GM10248 (cell line): ENCODE results near the gene PROK1.
"Not testable (repeated sequence)": the region's sequence is repeated elsewhere in the genome, so short reads cannot be mapped to it uniquely, and the experiment has no call there.

Source experiments
- CTCF ChIA-PET: fragments of 300-600 bp; sonication (Branson Sonifier 250); formaldehyde crosslinking; extraction: SDS; loops from one replicate; lab custom pipeline; 2021; ENCODE audit warnings: antibody characterized with exemption; lab: Yijun Ruan, JAX
- POLR2A ChIA-PET: fragments of 350-650 bp; sonication (Branson Sonifier 250); formaldehyde crosslinking; extraction: SDS; loops from one replicate; lab custom pipeline; 2020; ENCODE audit warnings: antibody characterized with exemption; lab: Yijun Ruan, JAX
- DNase-seq: peaks from one replicate; pipeline ENCODE4 v3.0.0; 2012; ENCODE audit errors: extremely low spot score
- TF ChIP-seq, protein P1 (sequence below): IDR thresholded peaks from 2 replicates; pipeline ENCODE4 v1.5.1; 2012; ENCODE audit warnings: mild to moderate bottlenecking, low read depth; ENCODE audit errors: extremely low read depth, missing control alignments, control extremely low read depth

The PROK1 gene

DNA sequence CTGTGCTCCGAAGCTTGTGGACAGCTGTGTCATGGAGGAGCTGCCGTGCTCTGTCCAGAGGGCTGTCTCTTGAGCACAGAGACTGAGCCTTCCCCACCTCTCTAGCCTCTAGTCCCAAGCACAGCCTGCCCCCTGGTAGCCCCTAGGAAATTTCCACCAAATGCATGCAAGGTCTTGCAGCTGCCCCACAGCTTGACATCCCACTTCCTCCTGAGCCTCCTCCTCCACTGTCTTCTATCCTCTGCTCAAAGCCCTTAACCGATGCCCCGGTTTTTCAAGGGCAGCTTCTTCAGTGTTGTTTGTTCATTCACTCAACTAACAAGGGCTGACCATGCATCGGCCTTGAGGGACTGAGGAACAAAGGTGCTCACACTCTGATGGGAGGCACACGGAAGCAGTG, 20.6 kb upstream of the PROK1 start:
- TF ChIP-seq, protein P1, sequence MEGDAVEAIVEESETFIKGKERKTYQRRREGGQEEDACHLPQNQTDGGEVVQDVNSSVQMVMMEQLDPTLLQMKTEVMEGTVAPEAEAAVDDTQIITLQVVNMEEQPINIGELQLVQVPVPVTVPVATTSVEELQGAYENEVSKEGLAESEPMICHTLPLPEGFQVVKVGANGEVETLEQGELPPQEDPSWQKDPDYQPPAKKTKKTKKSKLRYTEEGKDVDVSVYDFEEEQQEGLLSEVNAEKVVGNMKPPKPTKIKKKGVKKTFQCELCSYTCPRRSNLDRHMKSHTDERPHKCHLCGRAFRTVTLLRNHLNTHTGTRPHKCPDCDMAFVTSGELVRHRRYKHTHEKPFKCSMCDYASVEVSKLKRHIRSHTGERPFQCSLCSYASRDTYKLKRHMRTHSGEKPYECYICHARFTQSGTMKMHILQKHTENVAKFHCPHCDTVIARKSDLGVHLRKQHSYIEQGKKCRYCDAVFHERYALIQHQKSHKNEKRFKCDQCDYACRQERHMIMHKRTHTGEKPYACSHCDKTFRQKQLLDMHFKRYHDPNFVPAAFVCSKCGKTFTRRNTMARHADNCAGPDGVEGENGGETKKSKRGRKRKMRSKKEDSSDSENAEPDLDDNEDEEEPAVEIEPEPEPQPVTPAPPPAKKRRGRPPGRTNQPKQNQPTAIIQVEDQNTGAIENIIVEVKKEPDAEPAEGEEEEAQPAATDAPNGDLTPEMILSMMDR, result no peak
- POLR2A ChIA-PET, result no interaction called here
- CTCF ChIA-PET, result interaction anchor here (1.0 to 3.0 kb wide), 11 partner anchors 8 to 234 kb away, joined by 3 to 14 read pairs (median 5); partner anchors contain the start of gene RBM15
- no peak for DNase-seq

DNA sequence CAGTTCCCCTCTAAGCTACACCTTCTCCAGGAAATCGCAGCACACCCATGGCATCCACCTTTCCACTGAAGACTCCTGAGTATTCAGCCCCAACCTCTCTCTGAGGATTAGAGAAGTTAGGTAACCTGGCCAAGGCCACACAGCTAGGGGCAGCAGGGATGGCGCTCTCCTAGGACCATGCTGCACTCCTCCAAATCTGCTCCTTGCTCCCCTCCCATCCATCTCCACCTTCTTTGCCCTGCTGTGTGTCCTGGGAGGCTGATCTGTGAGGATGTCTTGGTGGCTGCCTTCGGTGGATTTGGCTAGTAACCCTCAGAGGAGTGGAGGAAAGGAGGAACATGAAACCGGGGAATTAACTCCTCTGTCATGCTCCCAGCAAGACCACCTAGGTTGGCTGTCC, 20.0 kb upstream of the PROK1 start:
- TF ChIP-seq, protein P1, result no peak
- ChIA-PET CTCF (interaction anchor here (1.1 to 3.0 kb wide), 8 partner anchors 15 to 234 kb away, joined by 3 to 11 read pairs (median 4); partner anchors contain the start of gene RBM15), POLR2A (no interaction called here)
- no peak for DNase-seq

DNA sequence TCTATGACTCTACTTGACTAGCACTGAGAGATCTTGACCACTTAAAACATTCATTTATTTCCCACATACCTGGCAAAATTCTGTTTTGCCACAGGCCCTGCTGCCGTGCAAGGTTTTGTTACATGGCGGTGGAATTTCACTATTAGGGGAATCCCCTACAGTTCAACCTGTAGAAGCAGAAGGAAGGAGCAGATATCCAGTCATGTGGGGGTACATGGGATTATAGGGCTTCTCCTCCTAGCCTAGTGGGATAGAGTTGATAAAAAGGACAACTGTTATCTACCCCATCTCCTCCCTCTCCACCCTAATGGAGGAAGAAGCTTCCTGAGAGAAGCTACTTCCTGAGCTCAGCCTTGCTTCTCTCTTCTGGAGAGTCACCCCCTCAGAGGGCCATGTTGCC, 17.7 kb upstream of the PROK1 start:
- POLR2A ChIA-PET, result no interaction called here

DNA sequence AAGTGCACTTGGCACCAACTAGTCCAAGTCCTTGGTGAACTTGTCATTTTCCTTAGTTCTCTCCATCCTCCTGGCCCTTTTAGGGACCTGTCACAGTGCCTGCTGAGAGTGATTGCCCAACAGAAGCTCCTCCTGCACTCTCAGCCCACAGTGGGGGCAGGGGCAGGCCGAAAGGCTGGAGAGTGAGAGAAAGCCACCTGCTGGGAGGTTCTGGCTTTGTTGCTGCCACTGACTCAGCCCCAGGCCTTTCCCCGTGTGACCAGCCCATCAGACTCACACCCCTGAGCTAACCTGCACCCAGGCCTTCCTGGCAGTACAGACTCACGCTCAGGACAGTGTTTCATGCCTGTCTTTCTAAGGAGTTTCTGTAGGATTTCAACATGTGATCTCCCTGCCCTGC, 17.1 kb upstream of the PROK1 start:
- TF ChIP-seq, protein P1, result no peak
- ChIA-PET CTCF (interaction anchor here (0.7 to 1.3 kb wide), 7 partner anchors 21 to 237 kb away, joined by 3 to 6 read pairs (median 3); no protein-coding TSS in a partner anchor), POLR2A (no interaction called here)
- DNase-seq, result no peak

More for the DNA sequence above, 17.7 kb upstream of the PROK1 start:
- DNase-seq, result no peak
- CTCF ChIA-PET, result interaction anchor here (0.6 to 1.1 kb wide), 5 partner anchors 21 to 237 kb away, joined by 3 to 6 read pairs (median 3); no protein-coding TSS in a partner anchor
- TF ChIP-seq, protein P1, result no peak

DNA sequence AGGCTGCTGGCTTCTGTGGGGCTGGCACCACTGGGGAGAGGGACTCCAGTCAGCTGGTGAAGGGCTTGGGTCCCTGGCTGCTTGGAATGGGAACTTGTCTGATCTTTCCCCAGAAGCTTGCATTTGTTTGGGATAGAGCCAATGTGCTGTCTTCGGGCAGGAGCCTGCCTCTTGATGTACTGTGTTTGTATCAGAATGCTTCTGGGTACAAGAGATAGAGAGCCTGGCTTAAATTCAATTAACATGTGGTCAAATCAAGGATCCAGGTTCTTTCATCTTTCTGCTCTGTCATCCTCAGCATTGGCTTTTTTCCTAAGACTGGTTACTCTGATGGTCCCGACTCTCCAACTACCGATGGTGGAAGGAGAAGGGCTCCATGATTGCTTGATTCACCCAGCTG, 16.0 kb upstream of the PROK1 start:
- ChIA-PET POLR2A (no interaction called here), CTCF (interaction anchor here (1.1 to 1.9 kb wide), 5 partner anchors 12 to 232 kb away, joined by 3 to 7 read pairs (median 3); no protein-coding TSS in a partner anchor)
- TF ChIP-seq, protein P1, result no peak
- DNase-seq, result no peak

DNA sequence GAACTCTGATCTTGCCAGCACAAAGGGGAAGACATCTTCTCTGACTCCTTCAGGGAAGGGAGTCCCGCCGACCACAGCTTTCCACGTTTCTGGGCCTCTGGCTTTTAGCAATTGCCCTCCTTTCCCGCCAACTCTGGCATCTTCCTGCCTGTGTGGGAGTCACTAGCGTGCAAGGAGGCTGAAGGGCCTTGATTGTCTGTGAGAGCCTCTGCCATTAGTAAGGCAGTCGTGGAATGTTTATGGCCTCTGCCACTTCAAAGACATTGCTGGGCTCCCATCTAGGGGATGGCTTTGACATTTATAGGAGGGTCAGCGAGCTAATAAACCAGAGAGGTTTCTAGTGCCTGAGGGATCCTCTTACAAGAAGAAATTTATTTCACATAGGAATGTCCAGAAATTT, 14.3 kb upstream of the PROK1 start:
- POLR2A ChIA-PET, result no interaction called here
- no peak for DNase-seq
- CTCF ChIA-PET, result interaction anchor here (1.0 to 1.9 kb wide), 6 partner anchors 8 to 229 kb away, joined by 3 to 12 read pairs (median 4); no protein-coding TSS in a partner anchor
- TF ChIP-seq, protein P1, result no peak

DNA sequence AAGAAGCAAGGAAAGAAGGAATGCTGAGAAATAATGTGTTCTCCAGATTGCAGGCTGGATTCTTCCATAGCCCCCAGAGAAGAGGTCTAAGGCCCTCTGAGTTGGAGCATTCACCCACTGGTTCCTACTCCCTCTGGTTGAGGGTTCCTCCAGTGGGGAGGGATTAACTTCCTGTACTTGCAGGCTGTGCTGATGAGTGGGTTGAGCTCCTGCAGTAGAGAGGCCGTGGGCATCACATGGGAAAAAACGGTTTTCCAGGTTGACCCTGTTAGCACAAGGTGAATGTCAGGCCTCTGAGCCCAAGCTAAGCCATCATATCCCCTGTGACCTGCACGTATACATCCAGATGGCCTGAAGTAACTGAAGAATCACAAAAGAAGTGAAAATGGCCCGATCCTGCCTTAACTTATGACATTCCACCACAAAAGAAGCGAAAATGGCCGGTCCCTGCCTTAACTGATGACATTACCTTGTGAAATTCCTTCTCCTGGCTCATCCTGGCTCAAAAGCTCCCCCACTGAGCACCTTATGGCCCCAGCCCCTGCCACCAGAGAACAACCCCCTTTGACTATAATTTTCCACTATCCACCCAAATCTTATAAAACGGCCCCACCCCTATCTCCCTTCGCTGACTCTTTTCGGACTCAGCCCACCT, 13.2 kb upstream of the PROK1 start:
- POLR2A ChIA-PET, DNase-seq: not testable (repeated sequence)
- CTCF ChIA-PET, result interaction anchor here (0.9 to 1.9 kb wide), 10 partner anchors 9 to 242 kb away, joined by 3 to 12 read pairs (median 4); no protein-coding TSS in a partner anchor
